ENCODE measurements around the gene TMEM62.
"Not testable (repeated sequence)": the region's sequence is repeated elsewhere in the genome, so short reads cannot be mapped to it uniquely, and the experiment has no call there.

The TMEM62 gene

GRCh38 chr15:43210807-43211206 lies 77.4 kb downstream of the TMEM62 start:
- no peak for FAIRE-seq

- no peak for FAIRE-seq
Measured at GRCh38 chr15:43211224-43211735, 77.9 kb downstream of the TMEM62 start.

- FAIRE-seq = no peak
Measured at GRCh38 chr15:43212299-43212698, 78.9 kb downstream of the TMEM62 start.

GRCh38 chr15:43212951-43213350 lies 79.6 kb downstream of the TMEM62 start:
- no peak for FAIRE-seq

GRCh38 chr15:43213466-43213865 lies 80.1 kb downstream of the TMEM62 start:
- no peak for FAIRE-seq

- FAIRE-seq = no peak
Measured at GRCh38 chr15:43214169-43214568, 80.8 kb downstream of the TMEM62 start.

GRCh38 chr15:43214592-43215295 lies 81.4 kb downstream of the TMEM62 start:
- FAIRE-seq = no peak

- no peak for FAIRE-seq
Measured at GRCh38 chr15:43215961-43216360, 82.6 kb downstream of the TMEM62 start.

- no peak for FAIRE-seq
Measured at GRCh38 chr15:43218908-43219706, 85.7 kb downstream of the TMEM62 start.

GRCh38 chr15:43219929-43220928 lies 86.8 kb downstream of the TMEM62 start:
- FAIRE-seq = no peak

GRCh38 chr15:43220991-43221403 lies 87.6 kb downstream of the TMEM62 start, which contains the start of gene EPB42:
Gene EPB42 (minus strand): TSS chr15:43221018. CDS start chr15:43220825, 193 bp downstream.
- no peak for FAIRE-seq

GRCh38 chr15:43221422-43221821 lies 88.0 kb downstream of the TMEM62 start:
- FAIRE-seq = no peak

- FAIRE-seq = no peak
Measured at GRCh38 chr15:43225201-43225949, 92.0 kb downstream of the TMEM62 start.

GRCh38 chr15:43225950-43226255 lies 92.5 kb downstream of the TMEM62 start:
- FAIRE-seq = not testable (repeated sequence)

- no peak for FAIRE-seq
Measured at GRCh38 chr15:43226436-43227305, 93.3 kb downstream of the TMEM62 start.

- FAIRE-seq = no peak
Measured at GRCh38 chr15:43229977-43230376, 96.6 kb downstream of the TMEM62 start.

GRCh38 chr15:43230640-43231115 lies 97.3 kb downstream of the TMEM62 start:
- no peak for FAIRE-seq

GRCh38 chr15:43232289-43232874 lies 99.0 kb downstream of the TMEM62 start:
- no peak for FAIRE-seq
